HG03066 (cell line): ENCODE results near the gene CAMK2A.
"Not testable (repeated sequence)": the region's sequence is repeated elsewhere in the genome, so short reads cannot be mapped to it uniquely, and the experiment has no call there.

Experiments
- ATAC-seq: cut with Tn5 transposase; IDR thresholded peaks from one replicate; pipeline ENCODE4 v1.9.1; 2021; ENCODE audit warnings: low read depth; ENCODE audit not compliant: unreplicated experiment

Gene CAMK2A

GRCh38 chr5:150258130-150258529, 31.4 kb downstream of the CAMK2A start:
- ATAC-seq: no peak

DNA sequence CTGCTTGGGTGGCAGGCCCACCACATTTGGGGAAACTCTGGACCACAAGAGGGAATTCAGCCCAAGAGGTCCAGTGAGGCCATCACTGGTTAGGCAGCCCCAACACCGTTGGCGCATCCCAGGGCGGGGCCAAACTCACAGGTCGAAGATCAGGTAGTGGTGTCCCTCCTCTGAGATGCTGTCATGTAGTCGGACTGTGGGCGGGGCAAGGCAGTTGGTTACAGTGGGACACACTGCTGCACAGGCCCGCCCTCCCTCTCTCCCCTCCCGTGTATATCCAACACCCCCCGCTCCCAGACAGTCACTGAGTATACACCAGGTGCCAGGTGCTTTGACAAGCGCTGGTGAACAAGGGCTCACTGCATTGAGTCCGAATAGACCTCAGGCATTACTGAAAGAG, 32.1 kb downstream of the CAMK2A start:
- no peak for ATAC-seq

GRCh38 chr5:150256410-150257064, 33.0 kb downstream of the CAMK2A start:
- ATAC-seq: no peak

DNA sequence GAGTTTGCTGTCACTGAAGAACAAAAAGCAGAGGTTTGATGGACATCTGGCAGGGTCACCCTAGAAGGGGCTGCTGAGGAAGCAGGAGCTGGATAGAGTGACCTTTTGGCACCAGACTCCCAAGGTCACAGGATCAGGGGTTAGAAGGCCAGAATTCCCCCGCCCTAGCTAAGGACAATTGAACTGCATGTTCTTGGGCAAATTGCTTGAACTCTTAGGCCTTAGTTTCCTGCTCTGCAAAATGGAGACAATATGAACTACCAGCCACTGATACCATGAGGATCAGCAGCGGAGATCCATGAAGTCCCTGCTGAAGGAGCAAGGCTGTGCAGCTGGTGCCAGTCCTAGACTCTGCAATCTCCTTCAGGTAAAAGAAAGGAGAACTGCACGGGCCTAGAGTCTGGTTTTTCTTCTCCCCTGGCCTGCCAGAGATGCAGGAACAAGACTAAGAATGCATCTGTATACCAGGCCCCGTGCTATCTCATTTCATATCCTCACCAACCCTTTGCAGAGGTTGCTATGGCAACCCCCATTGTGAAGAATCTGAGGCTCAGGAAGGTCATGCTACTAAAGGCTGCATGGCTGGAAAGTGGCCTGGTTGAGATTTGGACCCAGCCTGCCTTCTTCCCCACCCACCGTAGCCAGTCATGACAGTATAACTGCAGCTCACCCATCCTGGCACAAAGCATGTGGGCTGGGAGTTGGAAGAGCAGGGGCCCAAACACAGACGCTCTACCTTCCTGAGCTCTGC, 33.7 kb downstream of the CAMK2A start:
- no peak for ATAC-seq

DNA sequence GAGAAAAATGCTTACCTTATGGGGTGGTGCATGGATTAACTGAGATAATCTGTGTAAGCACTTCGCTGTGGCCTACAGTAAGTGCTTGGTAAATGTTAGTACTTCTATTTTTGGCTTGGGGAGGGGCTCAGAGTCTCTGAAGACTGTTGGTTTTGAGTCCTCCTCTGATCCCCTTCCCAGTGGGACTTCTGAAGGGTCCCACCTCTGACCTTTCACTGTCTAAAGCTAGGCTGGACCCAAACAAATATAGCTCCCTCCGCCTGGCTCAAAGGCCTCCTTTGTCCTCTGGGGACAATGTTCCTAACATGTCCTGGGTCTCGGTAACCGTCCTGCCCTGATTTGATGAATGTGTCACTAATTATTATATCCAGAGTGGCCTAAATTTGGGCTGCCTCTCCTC, 34.8 kb downstream of the CAMK2A start:
- ATAC-seq: no peak

GRCh38 chr5:150254363-150254762, 35.2 kb downstream of the CAMK2A start:
- ATAC-seq: no peak

- ATAC-seq: no peak
Observed at GRCh38 chr5:150253416-150254208, 36.0 kb downstream of the CAMK2A start.

- ATAC-seq: no peak
Observed at GRCh38 chr5:150252489-150252888, 37.1 kb downstream of the CAMK2A start.

- ATAC-seq: no peak
Observed at GRCh38 chr5:150251504-150251903, 38.1 kb downstream of the CAMK2A start.

DNA sequence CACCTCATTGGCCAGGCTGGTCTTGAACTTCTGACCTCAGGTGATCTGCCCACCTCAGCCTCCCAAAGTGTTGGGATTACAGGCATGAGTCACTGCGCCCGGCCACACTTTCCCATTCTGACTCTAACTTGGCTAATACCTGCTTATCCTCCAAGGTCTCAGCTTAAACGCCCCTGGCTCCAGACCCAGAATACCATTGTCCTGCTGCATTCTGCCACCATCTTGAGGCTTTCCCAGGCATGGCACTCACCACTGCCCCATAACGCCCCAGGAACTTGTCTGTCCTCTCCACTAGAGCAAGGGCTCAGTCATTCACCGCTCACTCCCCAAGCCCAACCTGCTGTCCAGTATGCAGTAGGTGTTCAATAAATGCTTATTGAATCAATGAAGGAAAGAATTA, 39.8 kb downstream of the CAMK2A start:
- ATAC-seq: no peak

GRCh38 chr5:150248946-150249345, 40.6 kb downstream of the CAMK2A start:
- ATAC-seq: no peak

GRCh38 chr5:150248493-150248892, 41.1 kb downstream of the CAMK2A start:
- ATAC-seq: not testable (repeated sequence)

DNA sequence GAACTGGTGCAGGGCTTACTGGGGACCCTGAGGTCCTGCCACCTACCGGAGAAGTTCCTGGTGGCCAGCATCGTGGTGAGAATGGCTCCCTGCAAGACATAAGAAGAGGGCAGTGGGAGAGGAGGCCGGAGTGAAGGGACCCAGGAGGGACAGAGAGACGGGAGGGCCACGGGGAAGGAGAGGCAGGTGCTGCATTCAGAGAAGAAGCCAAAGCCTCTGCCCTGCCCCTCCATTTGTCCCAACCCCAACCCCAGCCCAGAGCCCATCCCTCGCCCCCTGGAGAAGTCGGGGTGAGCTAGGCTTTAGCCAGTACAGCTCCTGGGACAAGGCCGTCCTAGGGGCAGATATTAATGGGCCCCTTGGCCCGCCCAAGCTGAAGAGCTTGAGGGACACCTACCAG, 41.8 kb downstream of the CAMK2A start:
- ATAC-seq: no peak

- no peak for ATAC-seq
Observed at GRCh38 chr5:150246835-150247234, 42.7 kb downstream of the CAMK2A start.

- ATAC-seq: no peak
Observed at GRCh38 chr5:150246429-150246828, 43.1 kb downstream of the CAMK2A start.

GRCh38 chr5:150245808-150246207, 43.8 kb downstream of the CAMK2A start:
- ATAC-seq: no peak

GRCh38 chr5:150245111-150245789, 44.3 kb downstream of the CAMK2A start:
- no peak for ATAC-seq

- no peak for ATAC-seq
Observed at GRCh38 chr5:150244209-150244608, 45.4 kb downstream of the CAMK2A start.

GRCh38 chr5:150243590-150243989, 46.0 kb downstream of the CAMK2A start:
- ATAC-seq: no peak

GRCh38 chr5:150242251-150242894, 47.2 kb downstream of the CAMK2A start:
- ATAC-seq: no peak
